IMR-90 (cell line): ENCODE results near the gene SDCCAG8.

Experiments
- BHLHE40 ChIP-seq: fragments of 150-350 bp; IDR thresholded peaks from 2 replicates; pipeline ENCODE4 v1.6.1; 2016; ENCODE audit warnings: mild to moderate bottlenecking, low read depth, low read length
- CEBPB ChIP-seq: IDR thresholded peaks from 2 replicates; pipeline ENCODE4 v1.6.1; 2012; ENCODE audit warnings: low read depth, low read length, improper control_type of control experiment
- MXI1 ChIP-seq: IDR thresholded peaks from 2 replicates; pipeline ENCODE4 v1.6.1; 2012; ENCODE audit warnings: low read depth, mild to moderate bottlenecking, low read length, moderate library complexity, borderline replicate concordance
- POLR2A ChIP-seq: IDR thresholded peaks from 2 replicates; pipeline ENCODE4 v1.6.1; 2012; ENCODE audit warnings: mild to moderate bottlenecking, low read depth, low read length
- RAD21 ChIP-seq: IDR thresholded peaks from 2 replicates; pipeline ENCODE4 v1.6.1; 2012; ENCODE audit warnings: low read length, improper control_type of control experiment
- RCOR1 ChIP-seq: IDR thresholded peaks from 2 replicates; pipeline ENCODE4 v1.6.1; 2012; ENCODE audit warnings: mild to moderate bottlenecking, low read length, improper control_type of control experiment; ENCODE audit not compliant: insufficient replicate concordance
- RFX5 ChIP-seq: IDR thresholded peaks from 2 replicates; pipeline ENCODE4 v1.8.0; 2012; ENCODE audit warnings: low read depth, mild to moderate bottlenecking, low read length, moderate library complexity
- TF ChIP-seq, protein P1 (sequence below): conservative IDR thresholded peaks from 2 replicates; pipeline ENCODE4 v1.5.1; 2012; ENCODE audit warnings: mild to moderate bottlenecking, low read depth, low read length, improper control_type of control experiment
- TF ChIP-seq, protein P2 (sequence below): fragments of 150-350 bp; IDR thresholded peaks from 2 replicates; pipeline ENCODE4 v1.6.1; 2017; ENCODE audit warnings: mild to moderate bottlenecking, antibody characterized with exemption, low read length, low read depth

DNA sequence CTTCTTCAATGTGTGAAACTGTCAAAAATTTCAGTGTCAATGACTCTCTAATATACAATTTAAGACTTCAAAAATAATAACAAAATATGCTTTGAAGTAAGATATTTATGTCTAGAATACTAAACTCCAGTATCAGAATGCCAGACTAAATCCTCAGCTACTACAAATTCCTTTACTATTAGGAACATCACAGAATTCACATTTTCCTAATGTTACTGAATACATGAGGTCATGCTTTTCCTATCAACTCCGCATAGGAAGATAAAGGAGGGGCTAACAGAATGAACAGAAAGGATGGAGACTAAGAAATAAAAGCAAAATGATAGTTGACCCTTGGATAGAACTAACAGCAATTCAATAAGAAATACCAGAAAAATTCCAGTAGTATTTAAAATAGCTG lies 292.7 kb downstream of the SDCCAG8 start:
- TF ChIP-seq CEBPB = no peak
- TF ChIP-seq, protein P1, sequence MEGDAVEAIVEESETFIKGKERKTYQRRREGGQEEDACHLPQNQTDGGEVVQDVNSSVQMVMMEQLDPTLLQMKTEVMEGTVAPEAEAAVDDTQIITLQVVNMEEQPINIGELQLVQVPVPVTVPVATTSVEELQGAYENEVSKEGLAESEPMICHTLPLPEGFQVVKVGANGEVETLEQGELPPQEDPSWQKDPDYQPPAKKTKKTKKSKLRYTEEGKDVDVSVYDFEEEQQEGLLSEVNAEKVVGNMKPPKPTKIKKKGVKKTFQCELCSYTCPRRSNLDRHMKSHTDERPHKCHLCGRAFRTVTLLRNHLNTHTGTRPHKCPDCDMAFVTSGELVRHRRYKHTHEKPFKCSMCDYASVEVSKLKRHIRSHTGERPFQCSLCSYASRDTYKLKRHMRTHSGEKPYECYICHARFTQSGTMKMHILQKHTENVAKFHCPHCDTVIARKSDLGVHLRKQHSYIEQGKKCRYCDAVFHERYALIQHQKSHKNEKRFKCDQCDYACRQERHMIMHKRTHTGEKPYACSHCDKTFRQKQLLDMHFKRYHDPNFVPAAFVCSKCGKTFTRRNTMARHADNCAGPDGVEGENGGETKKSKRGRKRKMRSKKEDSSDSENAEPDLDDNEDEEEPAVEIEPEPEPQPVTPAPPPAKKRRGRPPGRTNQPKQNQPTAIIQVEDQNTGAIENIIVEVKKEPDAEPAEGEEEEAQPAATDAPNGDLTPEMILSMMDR = no peak
- no peak for TF ChIP-seq POLR2A
- TF ChIP-seq, protein P2, sequence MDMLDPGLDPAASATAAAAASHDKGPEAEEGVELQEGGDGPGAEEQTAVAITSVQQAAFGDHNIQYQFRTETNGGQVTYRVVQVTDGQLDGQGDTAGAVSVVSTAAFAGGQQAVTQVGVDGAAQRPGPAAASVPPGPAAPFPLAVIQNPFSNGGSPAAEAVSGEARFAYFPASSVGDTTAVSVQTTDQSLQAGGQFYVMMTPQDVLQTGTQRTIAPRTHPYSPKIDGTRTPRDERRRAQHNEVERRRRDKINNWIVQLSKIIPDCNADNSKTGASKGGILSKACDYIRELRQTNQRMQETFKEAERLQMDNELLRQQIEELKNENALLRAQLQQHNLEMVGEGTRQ = no peak
- TF ChIP-seq BHLHE40 = no peak
- TF ChIP-seq MXI1 = no peak
- no peak for TF ChIP-seq RAD21
- no peak for TF ChIP-seq RFX5
- no peak for TF ChIP-seq RCOR1
